Measurements from ENCODE around the gene SUN5. TPM values are rescaled to one million over a fixed set of nuclear protein-coding genes. Genes with fewer than 3 reads are reported as not detected.

SUN5 gene
- total RNA-seq, 1 experiment from 2014 or later = not detected

DNA sequence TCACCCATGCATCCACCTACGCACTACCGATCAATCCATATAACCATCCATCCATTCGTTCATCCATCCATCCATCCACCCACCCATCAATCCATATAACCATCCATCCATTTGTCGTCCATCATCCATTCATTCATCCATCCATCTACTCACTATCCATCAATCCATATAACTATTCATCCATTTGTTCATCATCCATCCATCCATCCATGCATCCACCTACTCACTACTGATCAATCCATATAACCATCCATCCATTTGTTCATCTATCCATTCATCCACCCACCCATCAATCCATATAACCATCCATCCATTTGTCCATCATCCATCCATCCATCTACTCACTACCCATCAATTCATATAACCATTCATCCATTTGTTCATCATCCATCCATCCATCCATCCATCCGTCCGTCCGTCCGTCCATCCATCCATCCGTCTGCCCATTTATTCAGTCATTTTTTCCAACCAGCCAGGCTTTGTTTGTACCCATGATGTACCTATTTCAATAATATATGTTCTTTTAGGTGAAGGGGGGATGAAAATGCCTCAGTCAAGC lies 21.2 kb upstream of the SUN5 start:
- Histone ChIP-seq H3K9me3 (ENCODE audit: control insufficient read depth, low read depth, low read length) (no peaks in the 10 kb centered on the region), H4K20me1 (ENCODE audit: control insufficient read depth, insufficient read depth, insufficient read length) (no peaks in the 10 kb centered on the region), H3K23me2 (ENCODE audit: insufficient read length, low read depth, low read length, poor library complexity, severe bottlenecking) (no peaks in the 10 kb centered on the region), H2BK15ac (ENCODE audit: low read depth, low read length) (no peak overlapping the region), H3K14ac (ENCODE audit: insufficient read depth, low read length) (no peak overlapping the region), H3T11ph (ENCODE audit: low read length) (no peak overlapping the region), H3K27ac (ENCODE audit: insufficient read length, low read depth, low read length) (no peak overlapping the region), H2AK5ac (ENCODE audit: insufficient read length, low read length) (no peak overlapping the region), H2BK120ac (ENCODE audit: low read depth, low read length, poor library complexity, severe bottlenecking) (no peak overlapping the region), H3K79me2 (ENCODE audit: insufficient read depth, low read length) (no peaks in the 10 kb centered on the region), H3K27me3 (ENCODE audit: insufficient read depth, low read length) (no peaks in the 10 kb centered on the region), H2BK5ac (ENCODE audit: insufficient read length, low read length) (no peak overlapping the region), H4K8ac (replicated peaks; ENCODE audit: insufficient read length, low read depth, low read length) (no peak overlapping the region), H2BK12ac (ENCODE audit: insufficient read length, low read depth, low read length) (no peak overlapping the region), H3K4me2 (ENCODE audit: insufficient read depth, insufficient read length, low read length) (no peak overlapping the region), H3K18ac (ENCODE audit: insufficient read length, low read depth, low read length) (no peak overlapping the region), H3K4ac (ENCODE audit: low read depth, low read length) (no peak overlapping the region), H3K9ac (ENCODE audit: extremely low read depth, insufficient read length, low read length) (no peak overlapping the region), H3K23ac (ENCODE audit: insufficient read length, low read depth, low read length) (no peak overlapping the region), H4K91ac (ENCODE audit: insufficient read length, low read depth, low read length) (no peak overlapping the region), H3K79me1 (ENCODE audit: insufficient read depth, low read depth, low read length, poor library complexity, severe bottlenecking) (no peaks in the 10 kb centered on the region), H3K56ac (ENCODE audit: insufficient read length, low read depth, low read length) (no peak overlapping the region), H2AFZ (ENCODE audit: low read length) (no peak overlapping the region), H2BK20ac (ENCODE audit: low read depth, low read length, poor library complexity, severe bottlenecking) (no peak overlapping the region), H3K4me1 (ENCODE audit: insufficient read depth, low read length) (no peaks in the 10 kb centered on the region), H4K5ac (ENCODE audit: insufficient read length, low read depth, low read length) (no peak overlapping the region)
- Mint-ChIP-seq H3K27me3 (ENCODE audit: low read depth) (peaks cover 6% of the 10 kb centered on the region), H3K36me3 (ENCODE audit: insufficient read depth in 1 of 3, low read depth in 3 of 3) (no peaks in the 10 kb centered on the region), H3K4me1 (peaks cover 2 to 3% of the 10 kb centered on the region in 2 experiments; a peak in 3 of 4 replicates), H3K27ac (no peak overlapping the region), H3K4me3 (no peak overlapping the region), H3K9me3 (no peaks in the 10 kb centered on the region)
- no peak for DNase-seq
- WGBS (ENCODE audit: extremely low coverage, insufficient read length, low lambda C conversion rate) = 100% methylated on average over 4 of the region's 9 CpGs
- TF ChIP-seq, protein P1, sequence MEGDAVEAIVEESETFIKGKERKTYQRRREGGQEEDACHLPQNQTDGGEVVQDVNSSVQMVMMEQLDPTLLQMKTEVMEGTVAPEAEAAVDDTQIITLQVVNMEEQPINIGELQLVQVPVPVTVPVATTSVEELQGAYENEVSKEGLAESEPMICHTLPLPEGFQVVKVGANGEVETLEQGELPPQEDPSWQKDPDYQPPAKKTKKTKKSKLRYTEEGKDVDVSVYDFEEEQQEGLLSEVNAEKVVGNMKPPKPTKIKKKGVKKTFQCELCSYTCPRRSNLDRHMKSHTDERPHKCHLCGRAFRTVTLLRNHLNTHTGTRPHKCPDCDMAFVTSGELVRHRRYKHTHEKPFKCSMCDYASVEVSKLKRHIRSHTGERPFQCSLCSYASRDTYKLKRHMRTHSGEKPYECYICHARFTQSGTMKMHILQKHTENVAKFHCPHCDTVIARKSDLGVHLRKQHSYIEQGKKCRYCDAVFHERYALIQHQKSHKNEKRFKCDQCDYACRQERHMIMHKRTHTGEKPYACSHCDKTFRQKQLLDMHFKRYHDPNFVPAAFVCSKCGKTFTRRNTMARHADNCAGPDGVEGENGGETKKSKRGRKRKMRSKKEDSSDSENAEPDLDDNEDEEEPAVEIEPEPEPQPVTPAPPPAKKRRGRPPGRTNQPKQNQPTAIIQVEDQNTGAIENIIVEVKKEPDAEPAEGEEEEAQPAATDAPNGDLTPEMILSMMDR (conservative IDR thresholded peaks at IDR 0.05) = no peak
